ENCODE data around the gene ALKBH5.

The ALKBH5 gene

DNA sequence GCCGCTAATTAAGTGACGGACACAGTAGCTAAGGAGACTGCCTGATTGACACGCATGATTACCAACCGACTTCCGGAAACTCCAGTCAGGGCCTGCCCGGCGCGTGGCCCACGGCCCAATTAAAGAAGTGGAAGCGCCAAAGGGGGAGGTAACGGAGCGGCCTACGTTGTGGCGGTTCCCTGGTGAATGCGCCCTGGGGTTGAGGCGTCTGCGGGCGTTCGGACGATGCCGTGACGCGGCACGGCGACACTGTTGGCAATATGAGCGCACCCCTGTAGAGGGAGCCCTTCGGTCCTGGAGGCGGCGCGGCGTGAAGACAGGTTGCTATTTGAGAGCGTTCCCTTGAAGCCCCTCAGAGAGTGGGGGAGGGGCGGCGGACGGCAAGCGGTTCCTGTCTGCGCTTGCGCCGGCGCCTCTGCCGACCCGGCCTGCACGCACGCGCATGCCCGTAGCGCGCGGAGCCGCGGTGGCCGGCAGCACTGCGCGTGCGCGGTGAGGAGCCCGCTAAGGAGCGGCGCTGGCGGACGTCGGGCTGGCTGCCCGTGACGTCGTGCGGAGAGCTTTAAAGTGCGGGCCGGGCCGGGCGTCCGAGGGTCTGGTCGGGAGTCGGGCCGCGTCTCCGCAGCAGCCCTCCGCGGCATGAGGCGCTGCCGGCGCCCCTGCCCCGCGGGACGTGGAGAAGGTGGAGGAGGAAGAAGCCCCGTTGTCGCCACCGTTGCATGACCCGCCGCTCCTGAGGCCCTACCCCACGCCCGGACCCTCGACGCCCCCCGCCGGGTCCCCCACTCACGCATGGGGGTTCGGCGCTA lies at the start of gene ALKBH5:
Gene ALKBH5, plus strand, starts transcription at position 495 of the 809 bp plus-strand sequence. CDS start 416 bp downstream, outside the sequence.
- Mint-ChIP-seq H3K4me3 (peak within 1 kb of the TSS; percentile 98), H3K36me3 (ENCODE audit: low read depth) (peaks cover 38% of the 10 kb centered on the region), H3K9me3 (no peaks in the 10 kb centered on the region), H3K27me3 (no peaks in the 10 kb centered on the region), H3K27ac (peak within 1 kb of the TSS; percentile 94), H3K4me1 (ENCODE audit: low read depth) (peaks cover 65% of the 10 kb centered on the region)

DNA sequence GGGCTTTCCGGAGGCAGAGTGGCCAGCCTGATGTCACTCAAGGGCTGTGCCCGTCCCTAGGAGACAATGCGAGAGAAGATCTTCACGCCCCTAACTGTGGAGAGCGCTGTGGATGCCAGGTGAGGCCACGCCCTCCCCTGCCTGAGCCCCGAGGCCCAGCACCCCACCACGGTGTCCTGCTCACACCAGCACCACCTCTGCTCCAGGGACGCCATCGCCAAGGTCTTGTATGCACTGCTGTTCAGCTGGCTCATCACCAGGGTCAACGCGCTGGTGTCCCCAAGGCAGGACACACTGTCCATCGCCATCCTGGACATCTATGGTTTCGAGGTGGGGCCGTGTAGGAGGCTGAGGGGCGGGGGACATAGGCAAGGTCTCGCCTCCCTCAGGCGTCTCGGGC lies 47.3 kb upstream of the ALKBH5 start:
- Mint-ChIP-seq H3K27me3 (no peaks in the 10 kb centered on the region), H3K36me3 (ENCODE audit: low read depth) (no peaks in the 10 kb centered on the region), H3K4me3 (no peak overlapping the region), H3K27ac (no peak overlapping the region), H3K4me1 (ENCODE audit: low read depth) (no peaks in the 10 kb centered on the region), H3K9me3 (no peaks in the 10 kb centered on the region)

DNA sequence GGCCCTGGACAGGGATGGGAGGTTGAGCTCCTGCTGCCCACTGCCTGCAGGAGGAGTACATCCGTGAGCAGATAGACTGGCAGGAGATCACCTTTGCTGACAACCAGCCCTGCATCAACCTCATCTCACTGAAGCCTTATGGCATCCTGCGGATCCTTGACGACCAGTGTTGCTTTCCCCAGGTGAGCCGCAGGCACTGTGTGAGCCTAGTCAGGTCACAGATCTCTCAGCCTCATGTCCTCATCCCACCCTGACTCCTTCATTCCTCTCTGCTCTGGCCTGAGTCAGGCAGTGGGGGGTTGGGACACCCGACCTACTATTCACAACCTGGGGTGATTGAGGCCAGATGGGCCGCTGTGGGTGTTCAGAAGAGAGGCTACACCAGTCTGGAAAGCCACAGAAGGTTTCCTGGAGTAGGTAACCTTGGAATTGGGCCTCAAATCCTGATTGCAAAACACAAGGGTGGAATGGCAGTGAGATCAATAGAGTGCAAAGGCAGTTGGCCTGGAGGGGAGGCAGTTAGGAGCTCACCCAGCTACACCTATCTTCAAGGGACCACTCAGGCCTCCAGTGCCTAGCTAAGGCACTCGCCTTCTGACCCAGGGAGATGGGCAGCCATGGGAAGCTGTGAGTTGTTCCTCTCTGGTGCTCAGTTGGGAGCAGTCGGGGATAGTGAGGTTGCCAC lies 45.4 kb upstream of the ALKBH5 start:
- Mint-ChIP-seq H3K9me3 (no peaks in the 10 kb centered on the region), H3K27me3 (no peaks in the 10 kb centered on the region), H3K27ac (no peak overlapping the region), H3K4me1 (ENCODE audit: low read depth) (no peaks in the 10 kb centered on the region), H3K36me3 (ENCODE audit: low read depth) (no peaks in the 10 kb centered on the region), H3K4me3 (no peak overlapping the region)

DNA sequence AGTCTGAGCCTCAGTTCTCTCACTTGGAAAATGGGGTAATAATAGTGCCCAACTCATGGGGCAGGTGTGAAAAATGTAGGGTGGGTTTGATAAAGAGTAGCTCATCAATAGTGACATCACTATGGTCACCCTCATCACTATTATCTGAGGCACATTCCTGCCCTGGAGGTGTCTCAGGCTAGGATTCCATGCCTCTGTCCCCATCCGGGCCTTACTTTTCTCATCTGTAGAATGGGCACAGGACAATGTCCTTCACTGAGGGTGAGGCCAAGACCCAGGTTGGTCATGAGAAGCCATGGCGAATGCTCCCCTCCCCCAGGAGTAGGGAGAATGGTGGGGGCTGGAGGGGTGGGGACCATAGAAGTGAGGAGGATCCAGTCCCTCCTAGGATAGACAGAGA lies 44.5 kb upstream of the ALKBH5 start:
- Mint-ChIP-seq H3K27ac (no peak overlapping the region), H3K9me3 (no peaks in the 10 kb centered on the region), H3K4me3 (no peak overlapping the region), H3K4me1 (ENCODE audit: low read depth) (no peaks in the 10 kb centered on the region), H3K36me3 (ENCODE audit: low read depth) (no peaks in the 10 kb centered on the region), H3K27me3 (no peaks in the 10 kb centered on the region)

DNA sequence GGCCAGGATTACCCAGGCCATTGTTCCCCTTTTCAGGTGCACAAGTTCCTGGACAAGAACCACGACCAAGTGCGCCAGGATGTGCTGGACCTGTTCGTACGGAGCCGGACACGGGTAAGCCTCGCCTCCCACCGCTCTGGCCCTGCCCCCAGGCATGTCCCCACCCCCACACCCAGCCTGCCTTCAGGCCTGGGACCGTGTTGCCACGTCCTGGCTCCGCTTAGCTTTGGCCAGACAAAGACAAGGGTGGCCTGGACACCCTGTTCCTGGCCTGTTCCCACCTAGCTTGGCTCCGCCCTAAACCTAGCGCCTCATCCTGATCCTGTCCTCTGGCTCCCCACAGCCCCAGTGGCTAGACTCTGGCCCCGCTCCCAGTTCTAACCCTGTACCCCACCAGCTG lies 44.1 kb upstream of the ALKBH5 start:
- Mint-ChIP-seq H3K36me3 (ENCODE audit: low read depth) (no peaks in the 10 kb centered on the region), H3K27ac (no peak overlapping the region), H3K9me3 (no peaks in the 10 kb centered on the region), H3K27me3 (no peaks in the 10 kb centered on the region), H3K4me1 (ENCODE audit: low read depth) (no peaks in the 10 kb centered on the region), H3K4me3 (no peak overlapping the region)

DNA sequence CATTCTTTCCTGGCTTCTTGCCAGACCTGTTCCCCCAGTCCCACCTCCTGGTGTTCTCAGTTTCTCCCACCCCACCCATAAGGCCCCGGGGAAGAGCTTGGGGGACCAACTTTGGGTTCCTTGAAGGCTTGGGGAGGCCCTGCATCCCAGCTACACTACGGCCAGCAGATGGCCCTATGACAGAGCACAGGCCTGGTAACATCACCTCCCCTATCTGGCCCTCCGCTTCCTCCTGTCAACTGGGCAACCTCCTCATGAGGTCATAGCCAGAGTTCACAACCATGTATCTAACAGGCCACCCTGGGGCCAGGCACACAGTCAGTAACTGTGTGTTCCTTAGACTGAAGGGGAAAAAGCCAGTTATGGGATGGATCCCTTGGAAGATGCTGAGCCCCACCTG lies 43.7 kb upstream of the ALKBH5 start:
- H3K4me3 Mint-ChIP-seq: no peak overlapping the region
- no peaks in the 10 kb centered on the region for H3K9me3 Mint-ChIP-seq
- no peaks in the 10 kb centered on the region for H3K4me1 Mint-ChIP-seq (ENCODE audit: low read depth)
- no peaks in the 10 kb centered on the region for H3K27me3 Mint-ChIP-seq
- H3K36me3 Mint-ChIP-seq (ENCODE audit: low read depth): no peaks in the 10 kb centered on the region
- H3K27ac Mint-ChIP-seq: no peak overlapping the region

DNA sequence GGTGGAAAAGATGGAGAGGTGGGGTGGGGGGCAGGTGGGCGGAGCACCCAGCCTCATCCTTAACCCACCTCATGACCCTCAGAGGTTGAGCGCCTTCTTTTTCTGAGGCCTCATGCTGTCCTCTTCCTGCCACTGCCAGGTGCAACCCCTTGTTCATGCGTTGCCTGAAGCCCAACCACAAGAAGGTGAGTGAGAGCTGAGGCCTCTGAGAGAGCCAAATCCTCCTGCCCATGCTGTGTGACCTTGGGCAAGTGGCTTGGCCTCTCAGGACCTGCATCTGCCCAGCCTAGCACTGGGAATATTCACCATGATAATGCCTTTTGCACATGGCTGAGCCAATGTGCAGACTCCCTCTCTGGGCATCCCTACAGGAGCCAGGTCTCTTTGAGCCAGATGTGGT lies 43.0 kb upstream of the ALKBH5 start:
- no peak overlapping the region for H3K27ac Mint-ChIP-seq
- H3K27me3 Mint-ChIP-seq: no peaks in the 10 kb centered on the region
- H3K4me3 Mint-ChIP-seq: no peak overlapping the region
- no peaks in the 10 kb centered on the region for H3K36me3 Mint-ChIP-seq (ENCODE audit: low read depth)
- no peaks in the 10 kb centered on the region for H3K9me3 Mint-ChIP-seq
- H3K4me1 Mint-ChIP-seq (ENCODE audit: low read depth): no peaks in the 10 kb centered on the region

DNA sequence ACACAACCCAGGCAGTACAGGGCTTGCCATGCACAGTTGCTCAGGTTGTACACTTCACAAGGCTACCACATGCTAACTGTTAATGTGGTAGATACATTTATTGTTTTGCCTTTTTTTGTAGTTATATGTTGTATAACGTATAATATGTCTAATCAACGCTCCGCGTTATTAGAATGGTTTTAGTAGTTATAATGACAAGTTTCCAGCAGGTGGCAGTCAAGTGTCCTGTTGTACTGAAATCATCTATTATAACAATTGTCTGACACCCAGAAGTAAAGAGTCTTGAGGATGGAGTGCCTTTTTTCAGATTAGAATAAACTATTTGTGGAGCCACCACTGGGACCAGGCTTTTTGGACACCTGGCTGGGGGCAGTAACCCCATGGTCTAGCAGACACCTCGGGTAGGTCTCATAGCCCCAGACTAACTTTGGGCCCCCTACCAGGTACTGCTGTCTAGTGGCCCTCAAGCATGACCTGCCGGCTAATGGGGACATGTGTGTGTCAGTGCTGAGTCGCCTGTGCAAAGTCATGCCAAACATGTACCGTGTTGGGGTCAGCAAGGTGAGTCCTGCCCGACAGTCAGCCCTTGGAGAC lies 42.3 kb upstream of the ALKBH5 start:
- Mint-ChIP-seq H3K36me3 (ENCODE audit: low read depth) (no peaks in the 10 kb centered on the region), H3K4me1 (ENCODE audit: low read depth) (no peaks in the 10 kb centered on the region), H3K4me3 (no peak overlapping the region), H3K9me3 (no peaks in the 10 kb centered on the region), H3K27me3 (no peaks in the 10 kb centered on the region), H3K27ac (no peak overlapping the region)

DNA sequence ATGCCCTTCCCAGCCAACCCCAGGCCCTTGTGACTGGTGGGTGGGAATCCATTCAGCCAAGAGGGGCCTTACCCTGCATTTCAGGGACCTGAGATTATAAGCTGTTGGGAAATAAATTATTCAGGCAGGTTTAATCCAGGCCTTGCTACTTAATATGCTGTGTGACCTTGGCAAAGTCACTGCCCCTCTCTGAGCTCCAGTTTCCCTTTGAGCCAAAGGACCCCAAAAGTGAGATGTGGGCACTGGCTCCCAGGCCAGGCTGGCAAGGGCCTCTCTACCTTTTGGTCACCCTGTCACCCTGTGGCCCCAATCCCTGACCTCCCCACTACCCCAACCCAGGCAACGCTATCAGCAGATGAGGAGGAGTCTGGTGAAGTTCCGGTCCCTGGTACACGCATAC lies 41.2 kb upstream of the ALKBH5 start:
- H3K36me3 Mint-ChIP-seq (ENCODE audit: low read depth): no peaks in the 10 kb centered on the region
- no peaks in the 10 kb centered on the region for H3K4me1 Mint-ChIP-seq (ENCODE audit: low read depth)
- no peaks in the 10 kb centered on the region for H3K9me3 Mint-ChIP-seq

DNA sequence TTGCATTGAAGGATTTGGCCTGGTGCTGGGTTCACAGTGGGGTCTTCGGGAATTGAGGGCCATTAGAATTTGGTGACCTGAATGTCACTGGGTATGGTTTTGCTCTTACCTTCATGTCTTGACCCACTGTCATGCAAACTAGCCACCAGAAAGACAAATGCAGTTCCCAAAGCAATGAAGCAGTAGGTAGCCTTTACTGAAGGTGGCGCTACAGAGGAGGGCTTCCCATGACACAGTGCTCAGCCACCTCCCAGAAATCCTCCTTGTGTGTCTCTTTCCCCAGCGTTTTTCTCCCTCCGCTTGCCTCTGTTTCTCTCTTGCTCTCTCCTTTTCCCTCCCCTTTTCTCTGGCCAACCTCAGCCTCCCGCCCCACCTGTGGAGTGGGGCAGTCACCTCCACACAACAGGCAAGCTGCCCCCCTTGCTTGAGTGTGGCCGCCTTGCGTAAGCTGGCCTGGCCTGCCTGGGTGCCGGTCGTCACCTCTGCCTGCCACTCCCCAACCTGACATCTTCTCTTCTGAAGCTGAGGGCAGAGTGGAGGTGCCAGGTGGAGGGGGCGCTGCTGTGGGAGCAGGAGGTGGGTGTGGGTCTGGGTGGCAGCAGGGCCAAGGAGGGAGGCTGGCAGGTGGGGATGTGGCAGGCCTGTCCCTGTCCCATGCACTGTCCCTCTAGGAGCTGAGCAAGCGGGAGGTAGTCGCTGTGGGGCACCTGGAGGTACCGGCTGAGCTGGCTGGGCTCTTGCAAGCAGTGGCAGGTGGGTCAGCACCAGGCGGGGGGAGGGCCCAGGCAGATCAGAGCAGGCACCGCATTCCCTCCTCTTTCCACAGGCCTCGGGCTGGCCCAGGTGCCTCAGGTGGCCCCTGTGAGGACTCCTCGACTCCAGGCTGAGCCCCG lies 40.3 kb upstream of the ALKBH5 start:
- no peak overlapping the region for H3K4me3 Mint-ChIP-seq
- no peaks in the 10 kb centered on the region for H3K4me1 Mint-ChIP-seq (ENCODE audit: low read depth)
- no peaks in the 10 kb centered on the region for H3K36me3 Mint-ChIP-seq (ENCODE audit: low read depth)
- no peaks in the 10 kb centered on the region for H3K27me3 Mint-ChIP-seq
- no peaks in the 10 kb centered on the region for H3K9me3 Mint-ChIP-seq
- H3K27ac Mint-ChIP-seq: no peak overlapping the region

More for the DNA sequence above, 41.2 kb upstream of the ALKBH5 start:
- Mint-ChIP-seq H3K4me3 (no peak overlapping the region), H3K27ac (no peak overlapping the region), H3K27me3 (no peaks in the 10 kb centered on the region)

DNA sequence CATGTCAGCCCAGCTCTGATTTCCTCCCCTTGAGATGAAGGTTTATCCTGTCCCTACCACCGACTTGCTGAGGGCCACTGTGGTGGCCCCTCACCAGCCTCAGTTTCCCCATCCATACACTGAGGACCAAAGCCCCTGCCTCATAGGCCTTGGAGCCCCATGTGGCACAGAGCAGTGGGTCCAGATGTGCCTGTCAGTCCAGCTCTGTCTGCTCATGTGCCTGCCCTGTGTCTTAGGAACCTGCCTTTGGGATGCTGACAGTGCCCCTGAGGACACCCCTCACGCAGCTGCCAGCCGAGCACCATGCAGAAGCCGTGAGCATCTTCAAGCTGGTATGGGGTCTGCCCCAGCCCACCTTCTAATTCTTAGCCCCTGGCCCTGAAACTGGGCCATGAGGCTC lies 39.4 kb upstream of the ALKBH5 start:
- Mint-ChIP-seq H3K27ac (no peak overlapping the region), H3K4me1 (ENCODE audit: low read depth) (no peaks in the 10 kb centered on the region), H3K27me3 (no peaks in the 10 kb centered on the region), H3K36me3 (ENCODE audit: low read depth) (no peaks in the 10 kb centered on the region), H3K4me3 (no peak overlapping the region), H3K9me3 (no peaks in the 10 kb centered on the region)

DNA sequence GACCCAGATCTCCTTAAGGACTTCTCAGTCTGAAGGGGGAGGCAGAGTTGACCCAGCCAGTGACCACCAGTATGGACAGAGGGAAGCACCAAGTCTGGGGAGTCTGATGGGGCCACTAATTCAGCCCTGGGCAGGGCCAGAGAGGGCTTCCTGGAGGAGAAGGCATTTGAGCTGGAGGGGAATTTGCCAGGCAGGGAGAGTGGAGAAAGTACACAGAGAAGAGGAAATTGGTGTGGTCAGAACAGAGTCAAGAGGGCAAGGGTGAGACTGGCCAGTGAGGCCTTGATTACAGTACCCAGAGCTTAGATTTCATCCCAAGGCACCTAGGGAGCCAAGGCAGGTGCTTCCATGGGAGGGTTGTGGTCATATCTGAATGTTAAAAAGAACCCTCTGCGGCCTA lies 38.8 kb upstream of the ALKBH5 start:
- Mint-ChIP-seq H3K4me3 (no peak overlapping the region), H3K27ac (no peak overlapping the region)

DNA sequence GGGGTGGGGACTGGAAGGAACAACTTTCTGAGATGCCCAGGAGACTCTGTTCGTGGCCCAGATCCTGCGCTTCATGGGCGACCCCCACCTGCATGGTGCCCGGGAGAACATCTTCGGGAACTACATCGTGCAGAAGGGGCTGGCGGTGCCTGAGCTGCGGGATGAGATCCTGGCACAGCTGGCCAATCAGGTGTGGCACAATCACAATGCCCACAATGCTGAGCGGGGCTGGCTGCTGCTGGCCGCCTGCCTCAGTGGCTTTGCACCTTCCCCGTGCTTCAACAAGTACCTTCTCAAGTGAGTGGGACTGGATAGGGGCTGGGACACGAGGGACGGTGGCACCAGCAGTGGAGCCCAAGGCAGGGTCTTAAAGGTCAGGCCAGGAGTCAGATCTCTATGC lies 37.8 kb upstream of the ALKBH5 start:
- Mint-ChIP-seq H3K4me1 (ENCODE audit: low read depth) (no peaks in the 10 kb centered on the region), H3K4me3 (no peak overlapping the region), H3K36me3 (ENCODE audit: low read depth) (no peaks in the 10 kb centered on the region), H3K27ac (no peak overlapping the region), H3K9me3 (no peaks in the 10 kb centered on the region), H3K27me3 (no peaks in the 10 kb centered on the region)

More for the DNA sequence above, 38.8 kb upstream of the ALKBH5 start:
- no peaks in the 10 kb centered on the region for H3K9me3 Mint-ChIP-seq
- H3K27me3 Mint-ChIP-seq: no peaks in the 10 kb centered on the region
- no peaks in the 10 kb centered on the region for H3K36me3 Mint-ChIP-seq (ENCODE audit: low read depth)
- no peaks in the 10 kb centered on the region for H3K4me1 Mint-ChIP-seq (ENCODE audit: low read depth)

DNA sequence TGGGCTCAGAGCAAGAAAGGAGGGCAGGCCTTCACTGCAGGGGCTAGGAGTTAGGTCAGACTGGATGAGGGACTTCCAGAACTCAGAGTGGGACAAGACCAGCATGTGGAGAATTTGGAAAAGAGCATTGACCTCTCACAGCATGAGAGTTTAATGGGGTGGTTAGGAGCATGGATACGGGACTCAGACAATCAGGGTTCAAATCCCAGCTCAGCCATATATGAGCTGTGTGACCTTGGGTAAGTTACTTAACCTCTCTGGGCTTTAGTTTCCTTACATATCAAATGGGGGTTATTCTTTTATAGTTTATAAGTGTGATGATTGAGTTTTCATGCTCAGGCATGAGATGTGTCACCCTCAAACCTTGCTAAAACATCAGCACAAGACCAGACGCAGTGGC lies 37.4 kb upstream of the ALKBH5 start:
- H3K27ac Mint-ChIP-seq: no peak overlapping the region

DNA sequence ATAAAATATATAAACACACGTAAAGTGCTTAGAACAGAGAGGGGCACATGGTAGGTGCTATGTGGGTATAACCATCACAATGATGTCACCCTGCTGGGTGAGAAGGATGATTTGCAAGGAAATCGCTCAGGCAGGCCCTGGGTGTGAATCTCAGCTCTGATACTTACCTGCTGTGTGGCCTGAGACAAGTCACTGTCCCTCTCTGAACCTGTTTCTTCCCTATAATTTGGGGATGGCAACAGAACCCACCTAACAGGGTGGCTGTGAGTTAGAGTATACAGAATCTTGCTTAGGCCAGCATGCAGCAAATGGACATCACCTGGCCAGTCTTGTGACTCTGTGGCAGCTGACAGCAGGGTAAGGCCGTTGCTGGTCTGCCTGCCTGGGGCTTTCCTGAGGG lies 36.6 kb upstream of the ALKBH5 start:
- no peaks in the 10 kb centered on the region for H3K36me3 Mint-ChIP-seq (ENCODE audit: low read depth)
- H3K4me1 Mint-ChIP-seq (ENCODE audit: low read depth): no peaks in the 10 kb centered on the region
- no peak overlapping the region for H3K4me3 Mint-ChIP-seq
- no peaks in the 10 kb centered on the region for H3K27me3 Mint-ChIP-seq
- no peaks in the 10 kb centered on the region for H3K9me3 Mint-ChIP-seq
- H3K27ac Mint-ChIP-seq: no peak overlapping the region

More for the DNA sequence above, 37.4 kb upstream of the ALKBH5 start:
- no peaks in the 10 kb centered on the region for H3K4me1 Mint-ChIP-seq (ENCODE audit: low read depth)
- no peaks in the 10 kb centered on the region for H3K9me3 Mint-ChIP-seq
- H3K36me3 Mint-ChIP-seq (ENCODE audit: low read depth): no peaks in the 10 kb centered on the region
- H3K27me3 Mint-ChIP-seq: no peaks in the 10 kb centered on the region
- no peak overlapping the region for H3K4me3 Mint-ChIP-seq
